Measurements from ENCODE around the gene ANGPT4. TPM values are rescaled to one million over a fixed set of nuclear protein-coding genes. Genes with fewer than 3 reads are reported as not detected.

ANGPT4 gene
- total RNA-seq, 1 donor from 2014 or later, result 0.05 TPM

DNA sequence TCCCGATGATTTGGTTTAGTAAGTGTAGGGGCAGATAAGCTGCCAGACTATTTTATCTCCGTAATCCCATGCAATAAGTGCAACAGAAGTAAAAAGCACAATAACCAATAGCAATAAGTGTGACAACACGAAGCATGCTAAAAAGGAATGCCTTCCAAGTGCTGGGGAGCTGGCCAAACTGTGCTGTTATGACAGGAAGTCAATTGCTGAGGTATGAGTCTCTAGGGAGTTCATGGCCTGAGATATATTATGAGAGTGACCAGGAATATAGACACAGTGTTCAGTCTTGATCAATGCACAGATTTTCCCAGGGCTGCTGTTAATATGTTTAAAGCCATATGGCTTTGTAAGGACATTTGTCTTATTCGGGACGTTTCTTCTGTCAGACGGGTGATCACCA lies 10.5 kb upstream of the ANGPT4 start:
- DNase-seq (ENCODE audit: low read depth) (no peak), FAIRE-seq (no peak)
- TF ChIP-seq, protein P1, sequence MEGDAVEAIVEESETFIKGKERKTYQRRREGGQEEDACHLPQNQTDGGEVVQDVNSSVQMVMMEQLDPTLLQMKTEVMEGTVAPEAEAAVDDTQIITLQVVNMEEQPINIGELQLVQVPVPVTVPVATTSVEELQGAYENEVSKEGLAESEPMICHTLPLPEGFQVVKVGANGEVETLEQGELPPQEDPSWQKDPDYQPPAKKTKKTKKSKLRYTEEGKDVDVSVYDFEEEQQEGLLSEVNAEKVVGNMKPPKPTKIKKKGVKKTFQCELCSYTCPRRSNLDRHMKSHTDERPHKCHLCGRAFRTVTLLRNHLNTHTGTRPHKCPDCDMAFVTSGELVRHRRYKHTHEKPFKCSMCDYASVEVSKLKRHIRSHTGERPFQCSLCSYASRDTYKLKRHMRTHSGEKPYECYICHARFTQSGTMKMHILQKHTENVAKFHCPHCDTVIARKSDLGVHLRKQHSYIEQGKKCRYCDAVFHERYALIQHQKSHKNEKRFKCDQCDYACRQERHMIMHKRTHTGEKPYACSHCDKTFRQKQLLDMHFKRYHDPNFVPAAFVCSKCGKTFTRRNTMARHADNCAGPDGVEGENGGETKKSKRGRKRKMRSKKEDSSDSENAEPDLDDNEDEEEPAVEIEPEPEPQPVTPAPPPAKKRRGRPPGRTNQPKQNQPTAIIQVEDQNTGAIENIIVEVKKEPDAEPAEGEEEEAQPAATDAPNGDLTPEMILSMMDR (IDR thresholded peaks at IDR 0.05; ENCODE audit: insufficient read depth, low read depth, low read length), result no peak

DNA sequence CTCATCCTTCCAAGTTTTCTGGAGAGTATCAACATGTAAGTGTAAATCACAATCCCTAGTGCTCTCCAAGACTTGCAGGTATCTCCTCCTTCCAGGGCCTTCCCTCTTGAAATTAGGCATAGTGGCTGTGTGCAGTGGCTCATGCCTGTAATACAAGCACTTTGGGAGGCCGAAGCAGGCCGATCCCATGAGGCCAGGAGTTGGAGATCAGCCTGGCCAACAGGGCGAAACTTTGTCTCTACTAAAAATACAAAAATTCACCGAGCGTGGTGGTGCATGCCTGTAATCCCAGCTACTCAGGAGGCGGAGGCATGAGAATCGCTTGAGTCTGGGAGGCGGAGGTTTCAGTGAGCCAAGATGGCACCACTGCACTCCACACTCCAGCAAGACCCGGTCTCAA lies 9.4 kb upstream of the ANGPT4 start:
- H2AFZ ChIP-seq (ENCODE audit: low read depth, low read length), result no peak overlapping the region
- no peak for DNase-seq (ENCODE audit: low read depth)
- TF ChIP-seq, protein P1 (IDR thresholded peaks at IDR 0.05; ENCODE audit: insufficient read depth, low read depth, low read length), result no peak
- no peak for TF ChIP-seq EZH2 (IDR thresholded peaks at IDR 0.05; ENCODE audit: insufficient read depth, low read length)
- H3K36me3 ChIP-seq (ENCODE audit: insufficient read depth, low read length), result no peaks in the 10 kb centered on the region
- H3K9me3 ChIP-seq (ENCODE audit: insufficient read depth, low read depth, low read length), result no peaks in the 10 kb centered on the region
- H3K4me3 ChIP-seq (ENCODE audit: insufficient read depth, low read depth, low read length), result no peak overlapping the region
- no peaks in the 10 kb centered on the region for H3K9me3 Mint-ChIP-seq (ENCODE audit: unreplicated experiment)
- H3K79me2 ChIP-seq (ENCODE audit: insufficient read depth, low read length), result no peaks in the 10 kb centered on the region
- H3K27me3 Mint-ChIP-seq (ENCODE audit: low read depth, unreplicated experiment), result peaks cover 15% of the 10 kb centered on the region
- H3K4me1 ChIP-seq (ENCODE audit: insufficient read depth, low read length), result no peaks in the 10 kb centered on the region
- FAIRE-seq, result no peak
- H3K4me2 ChIP-seq (ENCODE audit: low read length), result no peak overlapping the region
- no peaks in the 10 kb centered on the region for H3K4me1 Mint-ChIP-seq (ENCODE audit: low read depth, unreplicated experiment)
- H3K36me3 Mint-ChIP-seq (ENCODE audit: low read depth, unreplicated experiment), result no peaks in the 10 kb centered on the region
- H3K27ac ChIP-seq (ENCODE audit: low read depth, low read length), result no peak overlapping the region
- H3K4me3 Mint-ChIP-seq (ENCODE audit: unreplicated experiment), result no peak overlapping the region
- no peaks in the 10 kb centered on the region for H3K27me3 ChIP-seq (ENCODE audit: insufficient read depth, low read length)
- no peak overlapping the region for H3K27ac Mint-ChIP-seq (ENCODE audit: unreplicated experiment)
- no peak overlapping the region for H3K9ac ChIP-seq (ENCODE audit: low read length)
- H4K20me1 ChIP-seq (ENCODE audit: insufficient read depth, low read length), result no peaks in the 10 kb centered on the region

More for the DNA sequence above, 10.5 kb upstream of the ANGPT4 start:
- no peaks in the 10 kb centered on the region for H3K9me3 ChIP-seq (ENCODE audit: insufficient read depth, low read depth, low read length)
- no peak overlapping the region for H3K4me2 ChIP-seq (ENCODE audit: low read length)
- Mint-ChIP-seq H3K27me3 (ENCODE audit: low read depth, unreplicated experiment) (peaks cover 12% of the 10 kb centered on the region), H3K27ac (ENCODE audit: unreplicated experiment) (no peak overlapping the region), H3K4me3 (ENCODE audit: unreplicated experiment) (no peak overlapping the region), H3K9me3 (ENCODE audit: unreplicated experiment) (peaks cover under 1% of the 10 kb centered on the region), H3K36me3 (ENCODE audit: low read depth, unreplicated experiment) (no peaks in the 10 kb centered on the region), H3K4me1 (ENCODE audit: low read depth, unreplicated experiment) (no peaks in the 10 kb centered on the region)
- H3K27ac ChIP-seq (ENCODE audit: low read depth, low read length), result no peak overlapping the region
- H3K27me3 ChIP-seq (ENCODE audit: insufficient read depth, low read length), result no peaks in the 10 kb centered on the region
- no peaks in the 10 kb centered on the region for H3K36me3 ChIP-seq (ENCODE audit: insufficient read depth, low read length)
- H3K9ac ChIP-seq (ENCODE audit: low read length), result no peak overlapping the region
- H2AFZ ChIP-seq (ENCODE audit: low read depth, low read length), result no peak overlapping the region
- H3K79me2 ChIP-seq (ENCODE audit: insufficient read depth, low read length), result no peaks in the 10 kb centered on the region
- H3K4me1 ChIP-seq (ENCODE audit: insufficient read depth, low read length), result no peaks in the 10 kb centered on the region
- H3K4me3 ChIP-seq (ENCODE audit: insufficient read depth, low read depth, low read length), result no peak overlapping the region
- no peaks in the 10 kb centered on the region for H4K20me1 ChIP-seq (ENCODE audit: insufficient read depth, low read length)

DNA sequence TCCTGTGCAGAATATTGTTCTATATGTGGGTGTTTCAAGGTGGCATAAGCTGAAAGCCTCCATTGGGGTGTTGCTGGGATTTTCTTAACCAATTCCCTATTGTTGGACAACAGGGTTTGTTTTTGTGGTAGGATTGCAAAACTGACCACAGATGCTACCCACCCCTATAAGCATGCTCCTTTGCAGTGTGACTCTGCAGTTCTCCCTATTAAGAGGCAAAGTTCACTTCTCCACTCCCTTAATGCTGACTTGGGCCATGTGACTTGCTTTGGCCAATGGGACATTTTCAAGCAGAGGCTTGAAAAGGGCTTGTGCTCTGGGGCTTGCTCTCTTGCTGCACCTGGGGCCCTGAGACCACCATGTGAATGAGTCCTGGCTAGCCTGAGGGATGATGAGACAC lies 8.5 kb upstream of the ANGPT4 start:
- Histone ChIP-seq H3K4me2 (ENCODE audit: low read length) (no peak overlapping the region), H2AFZ (ENCODE audit: low read depth, low read length) (no peak overlapping the region), H3K36me3 (ENCODE audit: insufficient read depth, low read length) (no peaks in the 10 kb centered on the region), H3K4me3 (ENCODE audit: insufficient read depth, low read depth, low read length) (no peak overlapping the region), H3K27me3 (ENCODE audit: insufficient read depth, low read length) (no peaks in the 10 kb centered on the region), H3K27ac (ENCODE audit: low read depth, low read length) (no peak overlapping the region), H3K9me3 (ENCODE audit: insufficient read depth, low read depth, low read length) (no peaks in the 10 kb centered on the region), H3K79me2 (ENCODE audit: insufficient read depth, low read length) (no peaks in the 10 kb centered on the region), H4K20me1 (ENCODE audit: insufficient read depth, low read length) (no peaks in the 10 kb centered on the region), H3K4me1 (ENCODE audit: insufficient read depth, low read length) (no peaks in the 10 kb centered on the region), H3K9ac (ENCODE audit: low read length) (no peak overlapping the region)
- Mint-ChIP-seq H3K9me3 (ENCODE audit: unreplicated experiment) (no peaks in the 10 kb centered on the region), H3K36me3 (ENCODE audit: low read depth, unreplicated experiment) (no peaks in the 10 kb centered on the region), H3K27ac (ENCODE audit: unreplicated experiment) (no peak overlapping the region), H3K4me1 (ENCODE audit: low read depth, unreplicated experiment) (no peaks in the 10 kb centered on the region), H3K27me3 (ENCODE audit: low read depth, unreplicated experiment) (peaks cover 15% of the 10 kb centered on the region), H3K4me3 (ENCODE audit: unreplicated experiment) (no peak overlapping the region)
- TF ChIP-seq, protein P1 (IDR thresholded peaks at IDR 0.05; ENCODE audit: insufficient read depth, low read depth, low read length), result no peak
- TF ChIP-seq EZH2 (IDR thresholded peaks at IDR 0.05; ENCODE audit: insufficient read depth, low read length), result no peak
- FAIRE-seq (no peak), DNase-seq (ENCODE audit: low read depth) (no peak)

Measured in astrocyte (in vitro differentiated cells and primary cell).